SHP77 (cell line): ENCODE measurements around the gene HOPX.
"Not testable (repeated sequence)": the region's sequence is repeated elsewhere in the genome, so short reads cannot be mapped to it uniquely, and the experiment has no call there.

ENCODE experiments used
- DNase-seq, 2 experiments: peaks; one replicate each; lab custom pipeline; 2025; lab: John Stamatoyannopoulos, UW

HOPX gene

DNA sequence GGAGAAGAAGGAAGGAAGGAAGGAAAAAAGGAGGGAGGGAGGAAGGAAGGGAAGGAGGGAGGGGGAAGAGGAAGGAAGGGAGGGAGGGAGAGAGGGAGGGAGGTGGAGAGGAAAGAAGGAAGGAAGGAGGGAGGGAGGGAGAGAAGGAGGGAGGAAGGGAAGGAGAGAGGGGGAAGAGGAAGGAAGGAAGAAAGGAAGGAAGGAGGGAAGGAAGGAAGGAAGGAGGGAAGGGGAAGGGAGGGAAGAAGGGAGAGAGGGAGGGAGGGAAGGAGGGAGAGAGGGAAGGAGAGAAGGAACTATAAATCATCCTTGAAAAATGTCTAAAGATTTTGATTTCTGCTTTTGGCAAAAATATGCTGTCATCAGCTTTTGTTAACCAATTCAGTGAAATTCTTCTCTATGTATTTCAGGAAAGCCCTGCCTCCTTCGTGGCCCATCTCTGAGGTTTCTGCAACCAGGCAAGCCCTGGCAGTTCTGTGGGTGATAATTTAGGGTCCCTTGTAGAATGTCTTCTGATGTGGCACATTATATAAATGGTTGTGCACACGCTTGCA lies 7.1 kb upstream of the HOPX start:
- DNase-seq, result no peak

DNA sequence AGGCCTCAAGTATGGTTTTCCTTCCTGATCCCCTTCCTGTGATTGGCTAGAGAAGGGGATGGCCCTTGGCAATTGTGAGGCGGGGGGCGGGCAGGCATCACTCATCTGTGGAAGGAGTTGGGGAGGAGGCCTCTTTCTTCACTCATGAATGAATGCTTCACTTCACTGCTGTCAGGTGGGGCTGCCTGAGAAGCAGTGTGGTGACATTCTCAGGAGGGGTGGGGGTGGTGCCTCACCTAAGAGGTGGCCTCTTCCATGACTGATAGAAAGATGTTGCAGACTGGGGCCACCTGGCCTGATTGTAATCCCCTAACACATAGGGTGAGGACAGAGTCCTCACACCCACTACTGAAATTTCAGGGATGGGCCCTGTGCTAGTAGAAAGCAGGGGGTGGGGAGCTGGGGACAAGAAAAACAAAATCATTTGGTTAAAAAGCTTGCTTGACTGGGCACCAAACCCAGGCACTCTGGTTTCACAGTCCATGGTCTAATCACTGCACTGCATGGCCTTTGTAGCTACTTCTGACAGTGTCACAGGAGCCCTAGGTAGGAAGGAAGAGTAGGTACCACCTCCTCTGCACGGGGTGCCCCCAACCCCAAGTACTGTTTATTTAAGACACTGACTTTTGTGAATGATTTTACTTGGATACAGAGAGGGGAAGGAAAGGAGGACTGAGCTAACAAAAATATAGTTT lies 5.6 kb upstream of the HOPX start:
- DNase-seq, result no peak

DNA sequence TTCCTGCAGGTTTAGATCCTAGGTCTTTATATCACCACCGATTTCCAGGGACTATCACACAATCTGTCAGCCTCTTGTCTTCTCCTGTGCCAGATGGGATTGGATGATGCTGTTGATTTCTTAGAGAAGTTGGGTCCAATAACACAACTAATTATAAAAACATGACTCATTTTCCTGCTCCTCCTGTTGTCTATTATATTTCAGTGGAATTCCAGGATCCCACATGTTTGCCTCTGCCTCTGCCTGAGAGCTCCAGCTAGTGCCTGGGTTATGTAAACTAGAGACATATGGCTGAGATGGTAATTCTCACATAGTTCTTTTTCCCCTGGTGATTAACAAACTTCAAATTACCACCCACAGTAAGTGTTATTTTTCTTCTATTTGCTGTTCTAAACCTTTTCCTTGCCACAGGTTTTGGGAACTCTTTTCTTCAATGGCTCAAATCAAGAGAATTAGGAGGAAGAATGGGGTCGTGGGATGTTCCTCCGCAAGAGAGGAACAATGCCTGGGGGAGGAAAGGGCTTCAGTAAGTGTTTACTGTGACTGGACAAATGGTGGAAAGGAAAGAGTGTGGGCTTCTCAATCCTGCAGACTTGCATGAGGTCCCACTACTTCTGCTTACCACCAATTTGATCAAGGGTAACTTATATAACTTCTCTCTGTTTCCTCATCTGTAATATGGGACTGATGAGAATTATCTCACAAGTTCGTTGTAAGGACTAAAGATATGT lies 3.4 kb upstream of the HOPX start:
- no peak for DNase-seq

DNA sequence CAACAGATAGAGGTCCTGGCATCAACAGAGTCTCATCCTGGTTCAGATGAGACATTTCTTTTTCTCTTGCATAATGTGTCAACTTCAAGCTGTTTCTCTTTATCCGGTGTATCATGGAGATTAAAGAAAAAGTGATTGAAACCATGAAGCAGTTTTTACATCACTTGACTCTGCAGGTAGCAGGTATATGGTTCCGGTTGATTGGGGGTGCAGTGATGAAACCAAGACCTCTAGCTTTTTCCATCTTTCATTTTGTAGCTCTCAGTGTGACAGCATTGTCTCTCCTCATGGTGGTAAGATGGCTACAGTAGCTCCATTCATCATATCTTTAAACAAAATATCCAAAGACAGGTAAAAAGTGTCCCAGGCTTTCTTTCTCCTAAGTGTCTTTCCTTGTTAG lies 2.4 kb upstream of the HOPX start:
- no peak for DNase-seq

DNA sequence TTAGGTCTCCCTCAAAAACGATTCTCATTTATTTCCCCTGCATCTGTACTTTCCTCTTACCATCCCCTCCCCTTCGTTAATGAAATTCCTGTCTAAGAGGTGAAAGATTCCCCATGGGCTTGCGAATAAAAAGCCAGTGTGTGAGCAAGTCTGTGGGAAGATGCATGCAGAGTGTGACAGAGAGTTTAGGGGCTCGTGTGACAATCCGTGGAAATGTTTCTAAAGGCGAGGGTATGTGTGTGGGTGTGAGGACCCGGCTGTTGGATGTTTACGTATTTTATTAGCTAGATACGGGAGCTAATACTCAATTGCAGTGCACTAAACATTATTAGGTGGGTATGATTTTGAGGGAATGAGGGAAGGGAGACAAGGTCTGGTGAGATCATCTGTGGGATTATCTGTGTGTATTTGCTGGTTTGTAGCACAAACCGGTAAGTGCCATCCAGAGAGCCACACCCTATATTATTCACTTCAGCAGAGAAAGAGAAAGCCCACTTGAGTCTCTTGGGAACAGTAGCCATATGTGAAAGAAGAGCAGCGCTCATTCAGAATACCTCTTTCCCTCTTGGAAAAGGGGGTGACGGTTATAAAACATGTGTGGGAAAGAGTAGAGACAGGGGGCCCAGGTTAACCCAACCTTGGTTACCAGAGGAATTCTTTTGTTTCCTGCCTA lies 893 bp upstream of the HOPX start:
- no peak for DNase-seq

DNA sequence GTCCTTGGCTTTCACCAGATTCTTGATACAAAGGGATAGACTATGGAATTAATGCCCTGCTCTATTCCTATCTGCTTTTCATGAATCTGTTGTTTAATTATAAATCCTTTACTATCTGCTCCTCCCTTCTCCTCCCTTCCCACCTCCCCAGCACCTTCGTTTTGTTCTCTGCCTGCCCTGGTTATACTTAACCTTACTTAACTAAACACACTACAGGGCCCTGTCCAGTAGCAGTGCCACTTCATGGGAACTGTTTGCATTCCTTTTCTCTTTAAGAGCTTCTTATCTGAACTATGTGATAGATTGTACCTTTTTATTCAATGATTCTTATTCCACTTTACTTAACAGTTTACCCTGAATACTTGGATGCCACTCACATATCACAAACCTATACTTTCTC lies 830 bp downstream of the HOPX start:
- DNase-seq, result no peak

DNA sequence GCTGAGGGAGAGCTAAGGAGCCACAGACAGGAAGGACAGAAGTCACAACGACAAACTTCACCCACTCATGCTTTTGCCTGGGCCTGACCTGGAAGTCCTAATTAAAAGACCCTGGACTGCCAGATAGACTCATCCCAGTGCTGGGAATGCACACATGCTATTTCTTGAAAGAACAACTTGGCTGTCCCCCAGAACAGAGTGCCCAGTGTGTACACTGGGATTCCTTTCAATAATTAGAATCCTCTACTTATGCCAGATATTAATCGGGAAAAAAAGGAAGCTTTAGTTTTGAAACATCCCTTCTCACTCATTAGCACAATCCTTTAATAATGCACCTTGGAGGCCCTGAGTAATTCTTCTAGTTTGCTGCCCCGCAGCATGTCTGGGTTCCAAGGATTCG lies 3.4 kb downstream of the HOPX start:
- no peak for DNase-seq

DNA sequence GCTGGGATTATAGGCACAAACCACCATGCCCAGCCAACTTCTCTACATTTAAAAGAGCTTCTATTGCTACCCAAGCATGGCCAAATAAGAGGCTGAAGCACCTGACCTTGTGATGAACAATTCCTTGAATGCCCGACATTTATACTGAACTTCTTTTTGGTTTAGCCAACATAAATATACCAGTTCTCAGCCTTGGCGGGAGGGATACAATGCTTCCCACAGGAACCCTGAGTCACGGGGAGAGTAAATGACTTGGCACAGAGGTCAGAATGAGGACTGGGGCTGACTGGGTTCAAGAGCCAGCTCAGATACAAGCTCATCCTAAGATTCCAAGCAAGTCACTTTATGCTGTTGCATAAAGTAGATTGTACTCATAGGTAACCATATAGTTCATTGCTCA lies 6.1 kb downstream of the HOPX start:
- no peak for DNase-seq

DNA sequence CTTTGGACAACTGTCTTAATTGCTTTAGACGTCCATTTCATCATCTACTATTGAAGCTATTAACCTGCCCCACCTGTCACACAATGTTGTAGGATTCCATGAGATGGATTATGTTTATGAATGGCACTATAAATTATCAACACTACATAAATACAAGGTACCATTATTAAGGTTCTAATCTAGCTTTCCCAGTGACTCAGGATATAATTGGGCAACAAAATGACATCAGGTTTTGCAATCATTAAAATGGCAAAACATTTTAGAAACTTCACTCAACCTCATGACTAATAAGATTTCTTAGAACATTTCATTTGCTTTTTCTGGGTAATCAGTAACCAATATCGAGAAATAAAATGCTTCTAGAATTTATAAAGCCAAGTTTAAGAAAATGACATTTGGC lies 9.2 kb downstream of the HOPX start:
- no peak for DNase-seq

DNA sequence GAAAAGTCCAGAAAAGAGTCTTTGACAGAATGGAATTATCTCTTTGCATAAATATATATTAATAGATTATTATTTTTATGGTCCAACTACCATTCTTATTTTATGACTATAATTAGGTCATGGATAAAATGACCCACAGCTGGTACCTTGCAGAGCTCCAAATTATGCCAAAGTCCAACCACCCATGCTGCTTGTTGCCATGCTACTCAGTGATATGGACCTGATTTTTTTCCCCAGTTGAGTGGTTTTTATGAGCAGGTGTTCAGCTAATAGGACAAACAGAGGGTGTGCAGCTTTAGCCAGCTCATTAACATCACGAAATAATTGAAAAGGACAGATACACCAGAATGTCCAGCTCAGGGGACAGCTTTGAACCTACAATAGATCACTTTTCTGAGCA lies 9.7 kb downstream of the HOPX start:
- no peak for DNase-seq

DNA sequence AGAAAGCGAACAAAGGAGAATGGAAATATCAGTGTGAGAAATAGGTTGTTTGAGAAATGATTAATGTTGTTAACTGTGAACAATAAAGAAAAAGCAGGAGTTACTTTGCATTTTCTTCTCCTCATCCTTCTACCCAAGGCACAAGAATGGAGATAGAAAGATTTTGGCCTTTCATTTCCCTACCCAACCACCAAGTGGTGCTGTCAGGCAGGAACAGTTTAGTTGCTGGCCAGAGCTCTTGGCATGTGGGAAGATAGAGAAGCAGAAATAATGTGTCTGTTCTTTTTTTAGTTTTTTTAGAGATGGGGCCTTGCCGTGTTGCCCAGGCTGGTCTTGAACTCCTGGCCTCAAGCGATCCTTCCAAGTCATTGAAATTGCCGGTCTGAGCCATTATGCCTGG lies 12.8 kb downstream of the HOPX start:
- no peak for DNase-seq

DNA sequence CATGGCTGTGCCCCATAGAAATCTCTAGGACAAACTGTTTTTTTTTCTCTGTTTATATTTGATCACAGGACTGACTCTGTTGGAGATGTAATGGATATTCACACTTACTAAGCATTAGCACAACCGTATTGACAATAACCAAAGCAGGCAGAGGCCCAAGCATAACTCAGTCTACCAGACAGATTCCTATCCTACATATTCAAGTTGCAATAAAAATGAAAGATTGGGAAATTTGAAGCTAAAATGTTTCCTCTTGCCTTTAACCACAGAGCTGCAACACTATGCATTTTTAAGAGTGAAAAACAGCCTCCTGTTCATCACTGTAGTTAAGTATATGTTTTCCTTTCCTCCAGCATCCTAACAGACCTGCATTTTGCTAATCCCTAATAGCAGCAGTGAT lies 13.7 kb downstream of the HOPX start:
- DNase-seq, result not testable (repeated sequence)

DNA sequence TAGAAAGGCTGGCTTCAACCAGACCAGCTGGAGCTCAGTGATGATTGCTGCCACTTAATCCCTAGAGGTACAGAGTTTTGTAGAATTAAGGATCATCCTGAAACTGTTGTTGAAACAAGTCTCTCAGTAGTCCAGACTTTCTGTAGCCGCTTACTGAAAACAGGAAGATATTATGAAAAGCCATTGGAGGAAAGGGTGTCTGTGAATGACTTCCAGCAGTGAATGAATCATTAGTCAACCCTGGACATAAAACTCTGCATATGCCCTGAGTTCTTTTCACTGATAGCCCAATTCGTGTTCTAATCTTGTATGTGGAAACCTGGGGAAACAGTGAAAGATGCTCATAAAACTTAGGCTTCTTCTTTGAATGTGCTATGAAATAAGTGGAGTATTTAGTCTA lies 14.8 kb downstream of the HOPX start:
- DNase-seq, result no peak

DNA sequence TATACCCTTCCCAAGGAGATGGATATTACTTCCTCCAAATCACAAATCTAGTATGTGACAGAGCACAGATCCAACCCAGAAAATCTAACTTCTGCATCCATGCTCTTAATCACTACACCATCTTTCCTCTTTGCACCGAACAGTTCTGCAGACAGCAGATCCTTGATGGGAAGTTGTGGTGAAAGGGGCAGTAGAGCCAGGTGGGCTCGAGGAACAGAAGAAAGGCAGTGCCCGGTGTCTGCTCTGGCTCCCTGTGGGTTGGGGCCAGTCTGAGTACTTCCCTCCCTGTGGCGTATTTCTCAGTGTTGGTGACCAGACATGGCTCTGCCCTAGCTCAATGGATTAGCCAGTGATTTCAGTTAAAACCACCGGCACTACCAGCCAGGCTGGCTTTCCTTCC lies 15.3 kb downstream of the HOPX start:
- no peak for DNase-seq

DNA sequence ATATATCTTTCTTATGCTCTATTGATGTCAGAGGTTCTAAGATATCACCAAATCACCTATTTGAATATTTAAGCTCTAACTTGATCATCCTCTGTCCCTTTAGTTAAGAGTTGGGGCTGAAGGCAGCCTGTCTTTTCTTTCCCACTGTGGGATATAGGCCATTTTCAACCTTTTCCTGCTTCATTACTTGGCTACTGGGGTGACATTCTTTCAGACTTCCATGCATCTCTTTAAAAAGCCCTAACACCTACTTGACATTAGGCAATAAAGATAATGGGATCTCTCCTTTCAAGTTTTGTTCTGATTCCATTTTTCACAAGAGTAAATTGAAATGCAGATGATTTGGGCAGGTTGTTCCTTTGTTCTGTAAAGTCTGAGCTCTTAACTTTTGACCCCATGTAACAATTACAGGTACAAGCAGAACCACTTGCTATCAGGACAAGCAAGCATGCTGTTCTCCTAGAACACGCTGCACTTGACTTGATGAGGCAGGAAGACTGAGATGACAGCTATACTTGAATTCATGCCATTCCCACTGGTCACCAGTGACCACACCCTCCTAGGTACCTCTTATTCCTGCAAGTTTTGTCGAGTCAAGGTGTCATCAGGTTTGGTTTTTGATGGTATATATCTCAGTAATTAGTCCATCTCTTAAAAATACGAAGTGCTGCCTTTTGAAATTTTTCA lies 18.2 kb downstream of the HOPX start:
- DNase-seq, result no peak

DNA sequence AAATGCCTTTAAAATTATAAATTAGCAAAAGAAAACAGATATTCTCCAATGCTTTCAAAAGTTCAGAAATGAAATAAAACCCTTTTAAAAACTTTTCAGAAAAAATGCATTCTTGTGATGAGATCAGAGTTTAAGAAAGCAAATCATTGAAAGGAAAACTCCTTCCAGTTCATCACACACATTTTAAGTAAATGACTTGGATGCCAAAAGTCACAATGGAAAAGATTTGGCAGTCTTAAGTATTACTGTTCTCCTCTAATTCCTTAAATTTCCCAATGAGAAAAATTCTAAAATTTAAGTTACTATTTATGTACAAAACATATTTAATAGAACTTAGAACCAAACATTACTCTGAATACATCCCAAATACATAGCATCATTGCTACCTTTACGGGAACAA lies 21.1 kb downstream of the HOPX start:
- no peak for DNase-seq

DNA sequence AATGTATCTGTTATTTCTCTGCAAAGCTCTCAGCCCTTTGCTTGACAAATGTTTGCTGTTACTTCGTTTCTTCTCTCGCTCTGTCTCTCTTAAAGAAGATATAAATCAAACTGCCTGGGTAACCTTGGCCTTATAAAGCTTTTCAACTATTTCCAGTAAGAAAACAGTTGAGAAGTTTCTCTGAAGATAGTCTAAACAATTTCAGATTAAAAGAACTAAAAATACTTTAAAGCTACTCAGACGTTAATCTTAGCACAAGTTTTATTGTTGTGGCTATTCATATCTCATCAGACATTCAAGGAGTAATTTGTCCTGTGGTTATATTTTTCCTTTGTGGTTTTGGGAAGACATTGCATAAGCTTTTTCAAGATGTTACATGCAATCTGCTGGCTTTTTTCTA lies 22.6 kb downstream of the HOPX start:
- DNase-seq, result no peak

DNA sequence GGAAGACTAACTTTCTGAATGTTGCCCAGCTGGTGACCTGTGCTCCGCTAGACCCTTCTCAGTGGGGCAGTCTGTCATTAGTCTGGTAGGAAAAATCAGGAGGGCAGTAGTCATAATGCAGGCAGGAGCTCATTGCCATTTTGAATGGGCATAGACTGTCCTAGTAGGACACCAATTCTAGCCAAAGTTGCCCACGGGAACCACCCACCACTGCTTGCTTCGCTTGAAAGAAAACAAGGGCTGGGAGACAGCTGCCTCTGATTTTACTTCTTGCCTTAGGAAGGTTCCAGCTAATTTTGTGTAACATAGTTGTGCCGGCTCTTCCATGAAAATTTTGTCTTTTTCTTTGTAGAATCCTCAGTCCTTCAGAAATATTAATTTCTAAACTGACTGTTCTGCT lies 23.3 kb downstream of the HOPX start:
- no peak for DNase-seq

DNA sequence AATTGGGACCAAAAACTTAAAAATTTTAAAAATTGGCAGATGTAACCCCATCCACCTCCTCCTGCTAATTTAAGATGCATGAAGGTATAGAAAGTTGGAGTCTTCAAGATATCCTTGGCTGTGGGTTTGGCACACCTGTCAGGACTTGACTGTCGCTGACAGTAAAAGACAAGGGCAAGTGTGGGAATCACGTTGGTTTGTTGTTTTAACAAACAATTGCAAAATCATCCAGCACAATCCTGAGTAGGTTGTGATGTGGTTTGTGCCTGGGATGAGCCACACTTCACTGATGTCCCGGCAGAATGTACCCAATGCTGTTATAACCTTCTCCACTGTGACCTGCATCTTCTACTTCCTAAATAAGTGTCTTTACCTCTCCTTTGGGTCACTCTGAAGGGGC lies 24.0 kb downstream of the HOPX start:
- no peak for DNase-seq

DNA sequence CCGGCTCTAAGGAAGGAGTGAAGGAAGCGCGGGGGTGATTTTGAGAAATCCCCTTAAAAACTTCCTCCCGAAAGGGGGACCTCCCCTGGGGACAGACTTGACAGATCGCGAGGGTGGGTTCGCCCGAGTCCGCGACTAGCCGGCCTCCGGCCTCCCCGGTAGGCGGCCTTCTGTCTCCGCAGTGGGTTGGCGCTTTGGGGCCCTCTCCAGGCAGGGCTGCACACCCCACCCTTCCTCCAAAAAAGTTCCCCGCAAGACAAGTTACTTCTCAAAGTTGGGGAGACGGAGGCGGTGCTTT lies 24.8 kb downstream of the HOPX start:
- DNase-seq, result no peak

DNA sequence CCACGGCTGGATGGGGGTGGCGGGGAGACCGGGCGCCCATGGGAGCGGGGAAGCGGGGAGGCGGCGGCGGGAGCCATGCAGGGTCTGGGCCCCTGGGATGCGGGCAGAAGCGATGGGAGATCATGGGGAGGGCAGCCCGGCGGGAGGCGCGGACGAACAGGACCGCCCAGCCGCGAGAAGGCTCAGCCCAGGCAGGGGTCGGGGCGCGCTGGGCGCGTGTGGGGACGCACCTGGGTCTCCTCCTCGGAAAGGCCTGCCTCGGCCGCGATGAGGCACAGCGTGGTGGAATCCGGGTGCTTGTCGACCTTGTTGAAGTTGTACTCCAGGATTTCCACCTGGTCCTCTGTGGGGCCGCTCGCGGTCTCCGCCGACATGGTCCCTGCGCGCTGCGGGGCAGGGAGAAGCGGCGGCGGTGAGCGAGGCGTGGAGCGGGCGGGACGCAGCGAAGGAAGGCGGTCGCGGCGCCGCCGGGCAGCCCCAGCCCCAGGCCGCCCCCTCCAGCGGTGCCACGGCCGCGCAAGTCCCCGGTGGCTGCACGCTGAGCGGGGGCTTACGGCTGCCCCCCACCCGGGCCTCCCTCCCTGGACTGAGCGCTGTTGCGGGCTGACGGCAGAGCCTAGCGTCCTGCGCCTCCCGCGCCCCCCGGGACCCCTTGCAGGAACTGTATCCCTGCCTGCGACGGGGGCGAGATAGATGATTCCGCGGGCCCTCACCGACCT lies 25.3 kb downstream of the HOPX start:
- DNase-seq, result no peak

DNA sequence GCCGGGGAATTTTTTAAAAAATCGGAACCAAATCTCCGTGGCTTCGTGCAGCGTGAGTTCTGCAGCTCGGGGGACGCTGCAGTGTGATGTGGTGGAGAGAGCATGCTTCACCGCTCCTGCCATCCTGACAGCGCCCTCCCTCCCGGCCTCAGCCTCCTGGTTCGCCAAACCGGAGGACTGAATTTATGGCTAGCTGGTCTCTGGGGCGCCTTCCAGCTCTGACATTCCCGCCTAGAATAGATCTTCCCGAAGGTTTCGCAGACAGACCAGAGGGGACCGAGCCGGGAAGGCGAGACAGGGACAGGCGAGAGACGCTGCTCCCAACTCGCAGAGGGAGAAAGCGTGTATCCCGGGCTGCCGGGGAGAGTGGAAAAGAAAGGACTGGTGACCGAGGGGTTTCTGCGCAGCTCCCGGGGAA lies 25.9 kb downstream of the HOPX start:
- DNase-seq, result no peak
